HUES48 (cell line): ENCODE measurements around the gene ALDH1A2.

ENCODE experiments used
- H3K27ac ChIP-seq: one replicate; pipeline ENCODE4 v1.7.0; 2013; ENCODE audit warnings: low read depth, low read length, inconsistent platforms
- H3K27me3 ChIP-seq: 2 replicates; pipeline ENCODE4 v1.6.1; 2013; ENCODE audit warnings: mild to moderate bottlenecking, low read length; ENCODE audit not compliant: control insufficient read depth, insufficient read depth
- H3K36me3 ChIP-seq: 2 replicates; pipeline ENCODE4 v1.6.1; 2013; ENCODE audit warnings: low read length; ENCODE audit not compliant: control insufficient read depth, insufficient read depth
- H3K4me1 ChIP-seq: 2 replicates; pipeline ENCODE4 v1.6.1; 2013; ENCODE audit warnings: mild to moderate bottlenecking, low read length; ENCODE audit not compliant: control insufficient read depth, insufficient read depth
- H3K4me3 ChIP-seq: 2 replicates; pipeline ENCODE4 v1.5.1; 2013; ENCODE audit warnings: mild to moderate bottlenecking, low read depth, low read length
- H3K9ac ChIP-seq: 2 replicates; pipeline ENCODE4 v1.6.1; 2013; ENCODE audit warnings: mild to moderate bottlenecking, low read depth, low read length, moderate library complexity
- H3K9me3 ChIP-seq: 2 replicates; pipeline ENCODE4 v1.6.1; 2013; ENCODE audit warnings: low read length; ENCODE audit not compliant: control insufficient read depth, insufficient read depth

ALDH1A2 gene

DNA sequence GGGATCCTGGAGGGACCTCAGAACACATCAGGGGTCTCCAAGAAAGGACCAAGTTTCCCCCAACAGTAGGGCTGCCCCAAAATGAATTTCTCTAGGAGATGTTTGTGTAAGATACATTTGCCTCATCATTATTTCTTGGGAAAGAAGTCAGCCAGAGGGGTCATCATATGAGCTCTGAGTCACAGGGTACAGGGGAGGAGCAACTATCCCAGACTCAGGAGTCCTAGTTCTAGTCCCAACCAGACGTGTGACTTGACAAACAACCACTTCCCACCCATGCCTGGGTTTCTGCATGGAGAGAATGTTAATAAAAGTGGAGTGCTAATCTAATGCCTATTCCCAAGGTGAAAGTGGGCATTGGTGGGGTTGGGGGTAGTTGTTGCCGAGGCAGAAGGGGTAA, 144.1 kb downstream of the ALDH1A2 start:
- Histone ChIP-seq H3K27ac (no peak overlapping the region), H3K4me3 (no peak overlapping the region), H3K4me1 (no peaks in the 10 kb centered on the region), H3K27me3 (no peaks in the 10 kb centered on the region), H3K9ac (no peak overlapping the region), H3K9me3 (no peaks in the 10 kb centered on the region), H3K36me3 (no peaks in the 10 kb centered on the region)

DNA sequence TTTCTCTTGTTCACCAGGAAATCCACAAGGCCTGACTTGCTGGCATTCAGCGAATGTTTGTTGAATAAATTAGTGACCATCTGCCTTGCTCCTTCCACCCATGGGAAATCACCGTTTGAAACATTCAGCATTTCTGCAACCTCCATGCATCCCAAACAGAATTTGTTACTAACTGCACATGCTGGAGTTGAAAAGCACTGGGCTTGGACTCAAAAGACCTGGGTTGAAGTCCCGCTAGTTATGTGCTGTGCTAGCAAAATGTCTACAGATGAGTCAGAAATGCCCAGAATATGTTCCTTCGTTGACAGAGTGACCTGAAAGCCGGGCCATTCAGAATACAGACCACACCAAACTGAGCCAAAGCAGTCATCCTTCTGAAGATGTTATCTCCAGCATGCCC, 144.6 kb downstream of the ALDH1A2 start:
- Histone ChIP-seq H3K4me3 (no peak overlapping the region), H3K4me1 (no peaks in the 10 kb centered on the region), H3K27me3 (no peaks in the 10 kb centered on the region), H3K36me3 (no peaks in the 10 kb centered on the region), H3K27ac (no peak overlapping the region), H3K9me3 (no peaks in the 10 kb centered on the region), H3K9ac (no peak overlapping the region)

DNA sequence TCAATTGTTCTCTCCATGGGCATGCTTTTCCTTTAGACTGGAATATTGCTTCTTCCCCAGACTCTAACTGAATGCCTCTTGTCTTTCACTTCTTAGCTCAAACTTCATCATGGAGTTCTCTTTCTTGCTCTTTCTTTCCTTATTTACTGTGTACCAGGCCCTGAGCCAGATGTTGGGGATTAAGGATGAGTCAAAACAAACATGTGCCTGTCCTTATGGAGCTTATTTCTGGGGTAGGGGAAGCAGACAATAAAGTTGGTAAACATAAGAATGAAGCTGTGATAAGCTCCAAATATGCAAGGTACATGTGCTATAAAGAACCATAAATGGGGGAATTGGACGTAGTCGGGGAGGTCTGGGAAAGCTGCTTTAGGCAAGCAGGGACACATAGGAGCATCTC, 145.8 kb downstream of the ALDH1A2 start:
- Histone ChIP-seq H3K36me3 (no peaks in the 10 kb centered on the region), H3K27me3 (no peaks in the 10 kb centered on the region), H3K4me1 (no peaks in the 10 kb centered on the region), H3K9ac (no peak overlapping the region), H3K27ac (no peak overlapping the region), H3K9me3 (no peaks in the 10 kb centered on the region), H3K4me3 (no peak overlapping the region)

DNA sequence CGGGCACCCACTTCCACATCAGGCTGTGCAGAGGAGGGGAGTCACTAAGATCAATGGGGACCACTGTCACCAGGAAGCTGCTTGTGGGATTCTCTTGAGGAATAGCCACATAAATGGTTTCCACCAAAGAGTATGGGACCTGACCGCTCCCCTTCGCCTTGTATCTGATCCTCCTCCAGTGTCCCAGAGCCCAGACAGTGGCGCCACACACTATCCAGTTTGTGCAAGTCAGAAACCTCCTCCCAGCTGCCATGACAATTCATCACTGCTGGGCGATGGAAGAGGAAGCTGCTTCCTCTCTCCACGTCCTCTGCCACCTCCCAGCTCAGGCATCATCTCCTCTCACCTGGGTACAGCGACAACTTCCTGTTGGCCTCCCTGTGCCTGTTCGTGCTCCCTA, 147.5 kb downstream of the ALDH1A2 start:
- Histone ChIP-seq H3K4me1 (no peaks in the 10 kb centered on the region), H3K9ac (no peak overlapping the region), H3K36me3 (no peaks in the 10 kb centered on the region), H3K27ac (no peak overlapping the region), H3K9me3 (no peaks in the 10 kb centered on the region), H3K27me3 (no peaks in the 10 kb centered on the region), H3K4me3 (no peak overlapping the region)

DNA sequence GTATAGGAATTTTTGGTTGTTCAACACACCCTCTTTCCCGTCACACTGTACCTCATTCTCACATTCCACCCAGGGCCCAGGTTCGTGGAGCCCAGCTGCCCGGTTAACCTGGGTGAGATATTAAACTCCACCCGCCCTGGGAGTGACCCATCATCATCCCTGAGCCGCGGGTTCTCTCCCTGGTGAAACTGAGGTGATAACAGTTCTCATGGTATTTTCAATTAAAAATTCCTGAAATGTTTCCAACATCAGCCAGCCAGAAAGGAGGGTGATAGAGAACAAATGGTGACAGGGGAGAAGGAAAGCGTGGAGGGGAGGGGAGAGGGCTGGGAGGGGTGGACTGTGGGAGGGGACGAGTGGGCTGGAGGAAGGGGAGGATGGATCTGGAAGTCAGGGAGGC, 148.8 kb downstream of the ALDH1A2 start:
- H3K4me3 ChIP-seq, result no peak overlapping the region
- no peaks in the 10 kb centered on the region for H3K27me3 ChIP-seq
- no peak overlapping the region for H3K9ac ChIP-seq
- no peaks in the 10 kb centered on the region for H3K4me1 ChIP-seq
- H3K27ac ChIP-seq, result no peak overlapping the region
- no peaks in the 10 kb centered on the region for H3K9me3 ChIP-seq
- H3K36me3 ChIP-seq, result no peaks in the 10 kb centered on the region

DNA sequence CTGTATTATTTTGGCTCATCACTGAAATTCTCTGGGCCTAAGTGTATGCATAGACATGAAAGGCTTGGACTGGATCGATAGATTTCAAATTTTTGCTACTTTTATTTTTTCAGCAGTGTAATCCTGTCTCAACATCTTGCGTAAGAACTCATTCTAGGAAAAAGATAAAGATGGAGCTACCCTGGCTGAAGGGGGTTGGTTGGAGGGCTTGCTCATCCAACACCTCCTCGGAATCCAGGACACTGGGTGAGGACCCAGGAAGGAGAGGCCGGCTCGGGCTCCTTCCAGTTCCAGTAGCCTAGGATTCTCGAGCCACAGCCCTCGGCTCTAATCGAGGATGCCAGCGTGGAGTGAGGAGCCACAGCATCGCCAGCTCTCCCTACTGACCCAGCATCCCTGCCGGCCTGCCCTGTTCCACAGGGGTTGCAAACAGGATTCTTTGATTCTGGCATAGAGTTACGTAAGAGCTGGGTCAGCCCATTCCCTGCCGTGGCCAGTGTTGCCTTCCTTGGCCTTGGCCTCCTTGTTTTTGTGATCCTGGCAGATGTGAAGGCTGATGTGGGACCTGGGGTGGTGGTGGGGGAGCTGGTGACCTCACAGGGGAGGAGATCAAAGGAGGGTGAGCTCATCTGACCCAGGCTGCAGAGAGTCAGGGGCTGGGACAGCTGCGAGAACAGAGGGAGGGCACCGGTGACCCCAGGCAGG, 149.5 kb downstream of the ALDH1A2 start:
- no peaks in the 10 kb centered on the region for H3K4me1 ChIP-seq
- no peak overlapping the region for H3K9ac ChIP-seq
- H3K27me3 ChIP-seq, result no peaks in the 10 kb centered on the region
- no peak overlapping the region for H3K27ac ChIP-seq
- H3K9me3 ChIP-seq, result no peaks in the 10 kb centered on the region
- H3K36me3 ChIP-seq, result no peaks in the 10 kb centered on the region
- no peak overlapping the region for H3K4me3 ChIP-seq

DNA sequence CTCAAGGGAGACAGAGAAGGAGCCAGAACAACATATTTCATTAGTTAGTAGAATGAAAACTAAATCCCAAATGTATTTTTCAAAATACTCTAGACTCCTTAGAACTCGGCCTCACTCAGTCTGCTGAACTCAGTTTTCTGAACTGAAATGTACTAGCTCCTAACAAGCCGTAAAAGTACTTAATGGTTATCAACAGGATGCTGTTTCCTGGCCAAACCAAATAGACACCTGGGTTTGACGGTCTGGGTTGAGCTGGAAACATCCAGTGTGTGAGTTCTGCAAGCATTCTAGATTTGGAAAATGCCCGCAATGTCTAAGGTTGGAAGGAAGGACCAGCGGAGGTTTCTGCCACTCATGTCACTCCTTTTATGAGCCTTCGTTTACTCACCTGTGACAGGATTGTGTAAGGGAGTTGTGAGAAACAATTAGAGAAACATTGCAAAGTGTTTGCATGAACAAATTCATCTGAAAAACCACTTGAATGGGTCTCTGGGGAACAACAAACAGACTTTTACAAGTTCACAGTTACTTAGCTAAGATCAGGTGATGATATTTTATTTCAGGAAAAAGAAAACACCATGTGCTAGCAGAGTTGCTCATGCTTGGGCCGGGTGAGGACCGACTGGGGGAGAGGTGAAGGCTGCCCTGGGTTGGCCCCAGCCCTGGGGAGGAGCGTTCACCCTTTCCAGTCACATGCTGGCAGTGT, 151.0 kb downstream of the ALDH1A2 start:
- no peak overlapping the region for H3K27ac ChIP-seq
- H3K4me1 ChIP-seq, result no peaks in the 10 kb centered on the region
- no peak overlapping the region for H3K9ac ChIP-seq
- no peak overlapping the region for H3K4me3 ChIP-seq
- H3K36me3 ChIP-seq, result no peaks in the 10 kb centered on the region
- H3K9me3 ChIP-seq, result no peaks in the 10 kb centered on the region
- H3K27me3 ChIP-seq, result no peaks in the 10 kb centered on the region

DNA sequence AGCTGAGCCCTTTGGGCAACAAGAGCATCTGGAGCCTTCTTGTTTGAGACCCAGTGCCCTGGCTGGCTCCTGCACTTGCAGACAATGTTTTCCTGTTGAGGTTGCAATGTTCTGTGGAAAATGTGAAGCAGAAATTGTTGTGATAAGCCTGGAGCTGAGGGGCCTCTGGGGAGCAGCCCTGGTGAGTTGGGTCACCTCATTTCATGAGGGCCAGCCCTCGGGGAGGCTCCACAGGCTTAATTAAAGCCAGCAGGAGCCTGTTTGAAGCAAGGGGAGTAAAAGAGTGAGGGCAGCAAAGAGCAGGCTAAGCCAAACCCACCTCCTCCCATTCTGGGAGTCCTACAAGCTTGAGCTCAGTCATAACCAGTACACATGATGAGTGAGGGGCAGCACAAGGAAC, 154.3 kb downstream of the ALDH1A2 start:
- Histone ChIP-seq H3K36me3 (no peaks in the 10 kb centered on the region), H3K4me3 (no peak overlapping the region), H3K27me3 (no peaks in the 10 kb centered on the region), H3K4me1 (no peaks in the 10 kb centered on the region), H3K27ac (no peak overlapping the region), H3K9ac (no peak overlapping the region), H3K9me3 (no peaks in the 10 kb centered on the region)

DNA sequence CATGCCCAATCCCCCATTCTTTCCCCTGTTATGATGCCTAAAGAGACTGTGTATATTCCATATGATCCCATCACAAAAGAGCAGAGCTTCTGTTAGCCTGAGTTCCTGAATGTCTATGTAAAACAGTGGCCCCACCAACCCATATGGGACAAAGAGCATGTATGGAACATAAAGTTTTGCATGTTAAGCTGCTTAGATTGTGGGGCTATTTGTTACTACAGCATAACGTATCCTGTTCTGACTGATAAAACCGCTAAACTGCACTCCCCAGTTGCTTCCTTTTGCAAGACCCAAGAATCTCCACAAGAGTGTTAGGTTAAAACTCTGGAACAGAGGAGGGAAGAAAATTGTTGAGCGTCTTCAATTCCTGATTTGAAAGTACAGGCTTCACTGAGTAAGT, 154.8 kb downstream of the ALDH1A2 start:
- Histone ChIP-seq H3K4me1 (no peaks in the 10 kb centered on the region), H3K36me3 (no peaks in the 10 kb centered on the region), H3K9me3 (no peaks in the 10 kb centered on the region), H3K27me3 (no peaks in the 10 kb centered on the region), H3K4me3 (no peak overlapping the region), H3K27ac (no peak overlapping the region), H3K9ac (no peak overlapping the region)

DNA sequence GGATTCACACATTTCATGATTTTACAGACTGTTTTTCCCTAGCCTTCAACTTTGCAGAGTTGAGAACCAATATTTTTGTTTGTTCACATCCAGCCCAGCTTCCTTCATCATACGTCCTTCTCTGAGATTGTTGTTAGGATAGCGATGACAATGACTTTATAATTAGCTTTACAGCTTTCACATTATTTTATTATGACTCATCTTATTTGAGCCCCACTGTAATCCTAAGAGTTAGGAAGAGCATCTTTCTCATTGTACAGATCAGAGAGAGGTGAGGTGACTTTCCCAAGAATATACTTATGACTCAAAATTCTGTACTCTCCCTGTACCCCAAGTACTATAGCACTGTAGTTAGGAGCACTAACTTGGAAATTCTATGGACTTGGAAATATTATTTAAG, 156.1 kb downstream of the ALDH1A2 start:
- no peaks in the 10 kb centered on the region for H3K36me3 ChIP-seq
- no peaks in the 10 kb centered on the region for H3K4me1 ChIP-seq
- no peak overlapping the region for H3K4me3 ChIP-seq
- H3K9ac ChIP-seq, result no peak overlapping the region
- H3K27ac ChIP-seq, result no peak overlapping the region
- H3K9me3 ChIP-seq, result no peaks in the 10 kb centered on the region
- no peaks in the 10 kb centered on the region for H3K27me3 ChIP-seq

DNA sequence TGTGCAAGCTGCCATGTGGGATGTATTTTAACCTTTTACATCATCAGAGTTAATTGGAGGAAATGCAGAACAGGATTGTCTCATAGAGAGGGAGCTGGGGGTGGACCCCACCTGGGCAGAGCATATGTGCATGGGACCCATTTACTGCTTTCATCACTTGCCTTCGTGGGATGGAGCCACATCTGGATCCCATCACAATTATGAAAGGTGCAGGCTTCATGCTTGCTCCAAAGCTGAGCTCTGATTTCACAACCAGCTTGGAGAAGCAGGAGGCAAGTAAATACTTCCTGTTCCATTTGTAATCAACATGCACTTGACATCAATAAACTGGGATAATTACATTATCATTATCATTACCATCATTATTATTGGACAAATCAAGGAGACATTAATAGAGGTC, 161.9 kb downstream of the ALDH1A2 start:
- Histone ChIP-seq H3K4me1 (no peaks in the 10 kb centered on the region), H3K9ac (no peak overlapping the region), H3K36me3 (no peaks in the 10 kb centered on the region), H3K4me3 (no peak overlapping the region), H3K27ac (no peak overlapping the region), H3K9me3 (no peaks in the 10 kb centered on the region), H3K27me3 (no peaks in the 10 kb centered on the region)
